Measurements from ENCODE around the gene TMEM41B.
"Not testable (repeated sequence)": the region's sequence is repeated elsewhere in the genome, so short reads cannot be mapped to it uniquely, and the experiment has no call there.

- not testable (repeated sequence) for TF ChIP-seq CTCF (IDR thresholded peaks at IDR 0.05; ENCODE audit: low read length); EZH2 (optimal IDR thresholded peaks at IDR 0.05; ENCODE audit: low read depth, low read length)
Measured at GRCh38 chr11:9319377-9320001, 5.1 kb upstream of the TMEM41B start.
